Measurements from ENCODE around the gene TBCA.
"Not testable (repeated sequence)": the region's sequence is repeated elsewhere in the genome, so short reads cannot be mapped to it uniquely, and the experiment has no call there.

TBCA gene

DNA sequence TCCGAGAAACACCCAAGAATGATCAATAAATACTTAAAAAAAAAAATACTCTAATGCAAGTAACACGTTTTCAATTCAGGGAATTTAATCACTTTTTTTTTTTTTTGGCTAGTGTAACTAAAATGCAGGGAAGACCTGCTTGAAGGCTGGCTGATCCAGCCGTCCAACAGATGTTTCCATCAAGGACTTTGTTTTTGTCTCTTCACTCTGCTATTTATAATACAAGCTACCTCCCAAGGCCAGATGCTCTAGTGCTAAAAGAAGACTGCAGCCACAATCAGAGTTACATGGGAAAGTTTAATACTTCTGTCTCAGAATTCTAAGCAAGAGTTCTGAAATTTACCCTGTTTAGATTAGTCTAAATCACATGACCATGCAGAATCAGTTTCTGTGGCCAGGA, 14.5 kb downstream of the TBCA start:
- no peak for DNase-seq (ENCODE audit: low spot score)
- TF ChIP-seq, protein P1, sequence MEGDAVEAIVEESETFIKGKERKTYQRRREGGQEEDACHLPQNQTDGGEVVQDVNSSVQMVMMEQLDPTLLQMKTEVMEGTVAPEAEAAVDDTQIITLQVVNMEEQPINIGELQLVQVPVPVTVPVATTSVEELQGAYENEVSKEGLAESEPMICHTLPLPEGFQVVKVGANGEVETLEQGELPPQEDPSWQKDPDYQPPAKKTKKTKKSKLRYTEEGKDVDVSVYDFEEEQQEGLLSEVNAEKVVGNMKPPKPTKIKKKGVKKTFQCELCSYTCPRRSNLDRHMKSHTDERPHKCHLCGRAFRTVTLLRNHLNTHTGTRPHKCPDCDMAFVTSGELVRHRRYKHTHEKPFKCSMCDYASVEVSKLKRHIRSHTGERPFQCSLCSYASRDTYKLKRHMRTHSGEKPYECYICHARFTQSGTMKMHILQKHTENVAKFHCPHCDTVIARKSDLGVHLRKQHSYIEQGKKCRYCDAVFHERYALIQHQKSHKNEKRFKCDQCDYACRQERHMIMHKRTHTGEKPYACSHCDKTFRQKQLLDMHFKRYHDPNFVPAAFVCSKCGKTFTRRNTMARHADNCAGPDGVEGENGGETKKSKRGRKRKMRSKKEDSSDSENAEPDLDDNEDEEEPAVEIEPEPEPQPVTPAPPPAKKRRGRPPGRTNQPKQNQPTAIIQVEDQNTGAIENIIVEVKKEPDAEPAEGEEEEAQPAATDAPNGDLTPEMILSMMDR (IDR thresholded peaks at IDR 0.05; ENCODE audit: extremely low read depth, missing control alignments): no peak

- TF ChIP-seq, protein P1 (IDR thresholded peaks at IDR 0.05; ENCODE audit: extremely low read depth, missing control alignments): no peak
These were observed 17.8 kb downstream of the TBCA start for GRCh38 chr5:77758141-77758938.

DNA sequence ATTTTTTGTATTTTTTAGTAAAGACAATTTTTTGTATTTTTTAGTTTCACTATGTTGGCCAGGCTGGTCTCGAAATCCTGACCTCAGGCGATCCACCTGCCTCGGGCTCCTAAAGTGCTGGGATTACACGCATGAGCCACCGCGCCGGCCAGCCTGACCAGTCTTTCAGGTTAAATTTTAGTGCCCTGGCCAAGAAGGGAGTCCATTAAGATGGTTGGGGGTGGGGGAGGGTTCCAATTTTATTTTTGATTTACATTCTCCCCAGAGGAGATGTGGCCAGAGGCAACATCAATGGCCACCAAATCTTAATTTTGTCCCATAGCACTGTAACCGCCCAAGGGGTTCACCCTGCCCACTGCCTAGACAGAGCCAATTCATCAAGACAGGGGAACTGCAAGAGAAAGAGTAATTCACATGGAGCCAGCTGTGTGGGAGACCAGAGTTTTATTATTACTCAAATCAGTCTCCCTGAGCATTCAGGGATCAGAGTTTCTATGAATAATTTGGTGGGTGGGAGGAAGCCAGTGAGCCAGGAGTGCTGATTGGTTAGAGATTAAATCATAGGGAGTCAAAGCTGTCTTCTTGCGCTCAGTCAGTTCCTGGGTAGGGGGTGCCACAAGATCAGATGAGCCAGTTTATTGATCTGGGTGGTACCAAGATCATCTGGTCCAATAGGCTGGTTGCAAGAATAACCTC, 24.7 kb downstream of the TBCA start:
- TF ChIP-seq, protein P1 (IDR thresholded peaks at IDR 0.05; ENCODE audit: extremely low read depth, missing control alignments): no peak
- DNase-seq (ENCODE audit: low spot score): no peak

More at GRCh38 chr5:77758141-77758938, 17.8 kb downstream of the TBCA start:
- DNase-seq (ENCODE audit: low spot score): no peak

DNA sequence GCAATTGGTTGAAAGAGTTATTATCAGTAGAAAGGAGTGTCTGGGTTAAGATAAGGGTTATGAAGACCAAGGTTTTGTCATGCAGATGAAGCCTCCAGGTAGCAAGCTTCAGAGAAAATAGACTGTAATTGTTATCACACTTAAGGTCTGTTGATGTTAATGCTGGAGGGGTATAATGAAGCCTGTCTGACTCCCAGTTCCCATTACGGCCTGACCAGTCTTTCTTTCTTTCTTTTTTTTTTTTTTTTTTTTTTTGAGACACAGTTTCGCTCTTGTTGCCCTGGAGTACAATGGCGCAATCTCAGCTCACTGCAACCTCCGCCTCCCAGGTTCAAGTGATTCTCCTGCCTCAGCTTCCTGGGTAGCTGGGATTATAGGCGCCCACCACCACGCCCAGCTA, 25.2 kb downstream of the TBCA start:
- not testable (repeated sequence) for DNase-seq (ENCODE audit: low spot score)

- no peak for DNase-seq (ENCODE audit: low spot score)
- TF ChIP-seq, protein P1 (IDR thresholded peaks at IDR 0.05; ENCODE audit: extremely low read depth, missing control alignments): no peak
These were observed 28.0 kb downstream of the TBCA start for GRCh38 chr5:77748160-77748559.

GRCh38 chr5:77744116-77744515, 32.0 kb downstream of the TBCA start:
- TF ChIP-seq, protein P1 (IDR thresholded peaks at IDR 0.05; ENCODE audit: extremely low read depth, missing control alignments): no peak
- no peak for DNase-seq (ENCODE audit: low spot score)

DNA sequence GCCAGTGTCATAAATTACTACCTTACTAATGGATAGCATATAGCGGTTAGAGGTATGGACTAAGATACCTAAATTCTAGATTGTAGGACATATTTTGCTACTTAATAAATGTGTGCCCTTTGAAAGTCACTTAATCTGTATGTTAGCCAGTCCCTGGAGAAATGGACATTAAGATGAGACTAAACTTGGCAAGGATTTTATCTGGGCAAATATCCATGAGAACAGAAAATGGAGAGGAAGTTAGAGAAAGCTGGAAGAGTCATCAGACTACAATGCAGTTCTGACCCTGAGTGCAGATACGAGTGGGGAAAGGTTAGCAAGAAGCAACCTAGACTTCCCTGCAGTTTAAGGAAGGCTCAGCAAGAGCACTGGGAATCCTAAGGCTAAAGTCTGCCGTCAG, 33.0 kb downstream of the TBCA start:
- DNase-seq (ENCODE audit: low spot score): no peak
- TF ChIP-seq, protein P1 (IDR thresholded peaks at IDR 0.05; ENCODE audit: extremely low read depth, missing control alignments): no peak

All from GM20000 (cell line).